Fibroblast of skin of abdomen (primary cell): Measurements from ENCODE around the gene BLTP3A.

Experiments used
- DNase-seq: peaks from one replicate; pipeline ENCODE4 v3.0.0-alpha.2; 2013

Gene BLTP3A

GRCh38 chr6:34832942-34833341 lies 41.1 kb downstream of the BLTP3A start:
- no peak for DNase-seq

GRCh38 chr6:34834789-34835518 lies 43.1 kb downstream of the BLTP3A start:
- peak; percentile 23 for DNase-seq

- no peak for DNase-seq
Observed at GRCh38 chr6:34836008-34836407, 44.1 kb downstream of the BLTP3A start.

GRCh38 chr6:34836451-34836850 lies 44.6 kb downstream of the BLTP3A start:
- DNase-seq = peak; percentile 5

- DNase-seq = no peak
Observed at GRCh38 chr6:34837528-34837927, 45.6 kb downstream of the BLTP3A start.

GRCh38 chr6:34839666-34840352 lies 47.9 kb downstream of the BLTP3A start:
- DNase-seq = no peak
